Measurements from ENCODE around the gene HEATR3. TPM values are rescaled to one million over a fixed set of nuclear protein-coding genes. Genes with fewer than 3 reads are reported as not detected.

The HEATR3 gene
- total and polyA plus RNA-seq, 2 of the 8 experiments (the other 6 are each of a cell fraction or from before 2014, with no cell fraction given): 13.0 to 29.2 TPM

DNA sequence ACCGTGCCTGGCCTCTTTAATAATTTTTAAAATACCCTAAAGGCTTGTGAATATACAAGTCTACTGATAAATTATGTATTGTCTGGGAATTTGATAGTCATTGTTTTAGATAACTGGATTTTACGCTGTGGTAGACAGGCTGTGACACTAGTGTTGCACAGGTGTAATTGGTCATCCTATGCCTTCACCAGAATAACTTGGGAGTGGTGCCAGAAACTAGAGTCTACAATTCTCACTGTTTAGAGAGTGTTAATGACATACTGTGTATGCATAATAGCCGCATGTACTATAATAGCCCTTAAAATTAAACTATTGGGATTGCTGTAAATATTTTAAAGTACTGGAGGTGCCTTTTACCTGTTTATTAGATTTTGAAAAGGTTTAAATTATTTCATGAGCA lies 29.3 kb upstream of the HEATR3 start:
- Histone ChIP-seq H3K79me1 (ENCODE audit: low read depth, low read length) (no peaks in the 10 kb centered on the region), H4K8ac (ENCODE audit: extremely low read depth, insufficient read depth, low read length) (no peak overlapping the region), H3K56ac (replicated peaks; ENCODE audit: insufficient read length, low read depth, low read length) (no peak overlapping the region), H2BK5ac (ENCODE audit: low read depth, low read length) (no peak overlapping the region), H3K4me3 (ENCODE audit: extremely low read depth in 1 of 4, insufficient read depth in 2 of 4, low read depth in 3 of 4, low read length in 4 of 4) (no peak overlapping the region), H3K14ac (ENCODE audit: insufficient read length) (no peak overlapping the region), H3K79me2 (ENCODE audit: control insufficient read depth in 1 of 2, insufficient read depth in 2 of 2, low read length in 2 of 2) (no peaks in the 10 kb centered on the region), H3K4me1 (replicated peaks in 1 of 4; ENCODE audit: control insufficient read depth in 3 of 4, insufficient read depth in 4 of 4, low read length in 3 of 4) (no peaks in the 10 kb centered on the region), H2BK20ac (ENCODE audit: low read length) (no peak overlapping the region), H4K5ac (ENCODE audit: insufficient read length, low read depth, low read length) (no peak overlapping the region), H3K23ac (ENCODE audit: insufficient read length) (no peak overlapping the region), H4K20me1 (replicated peaks in 1 of 2; ENCODE audit: control insufficient read depth in 1 of 2, insufficient read depth in 2 of 2, low read length in 2 of 2) (peaks cover 0 to 5% of the 10 kb centered on the region in 2 experiments), H4K91ac (replicated peaks; ENCODE audit: insufficient read length, low read length) (no peak overlapping the region), H3K27me3 (replicated peaks in 1 of 4; ENCODE audit: control insufficient read depth in 3 of 4, extremely low read depth in 1 of 4, insufficient read depth in 3 of 4, low read length in 3 of 4) (no peaks in the 10 kb centered on the region), H3K4me2 (ENCODE audit: insufficient read depth in 1 of 2, low read depth in 2 of 2, low read length in 2 of 2) (no peak overlapping the region), H2BK15ac (ENCODE audit: low read length) (no peak overlapping the region), H2BK120ac (replicated peaks; ENCODE audit: low read depth, low read length) (no peak overlapping the region), H3K18ac (ENCODE audit: extremely low read depth, low read length) (no peak overlapping the region), H3K9ac (replicated peaks in 1 of 4; ENCODE audit: extremely low read depth in 1 of 4, low read depth in 3 of 4, low read length in 3 of 4) (no peak overlapping the region), H2AK5ac (ENCODE audit: low read depth, low read length) (no peak overlapping the region), H3K9me3 (ENCODE audit: insufficient read depth in 2 of 2, low read depth in 1 of 2, low read length in 1 of 2) (no peaks in the 10 kb centered on the region), H3K27ac (ENCODE audit: low read depth, low read length) (no peak overlapping the region), H3K4ac (replicated peaks; ENCODE audit: insufficient read length, low read depth, low read length) (no peak overlapping the region), H2AFZ (ENCODE audit: low read length) (no peak overlapping the region), H3K23me2 (ENCODE audit: low read depth, low read length) (no peaks in the 10 kb centered on the region), H3K36me3 (ENCODE audit: control insufficient read depth in 2 of 4, insufficient read depth in 4 of 4, low read length in 3 of 4) (peaks cover 0 to 28% (median 12%) of the 10 kb centered on the region in 4 experiments; a peak in 6 of 8 replicates), H2BK12ac (ENCODE audit: low read depth, low read length) (no peak overlapping the region)
- POLR2A ChIA-PET (ENCODE audit: partially characterized antibody): interaction anchor here (0.9 kb wide), 1 partner anchor 12 kb away, joined by 3 read pairs; the partner anchor contains the start of gene CNEP1R1
- CTCF ChIA-PET (ENCODE audit: partially characterized antibody): no interaction called here
- no peak for FAIRE-seq
- no peak for DNase-seq (ENCODE audit: low read depth in 1 of 2, low spot score in 2 of 2)
- WGBS, 2 experiments (ENCODE audit: extremely low coverage in 1 of 2, insufficient coverage in 1 of 2, insufficient read length in 1 of 2, insufficient replicate concordance in 2 of 2, low coverage in 1 of 2, low lambda C conversion rate in 2 of 2, missing lambda C conversion rate in 1 of 2): 97% methylated on average over 3 of the region's 3 CpGs; no CpG with 5 or more reads in 1 of the 2 experiments
- TF ChIP-seq PHF8 (conservative IDR thresholded peaks at IDR 0.05; ENCODE audit: low read depth, low read length) (no peak), SAP30 (IDR thresholded peaks at IDR 0.05; ENCODE audit: insufficient read depth, insufficient replicate concordance, low read length) (no peak), CEBPB (IDR thresholded peaks at IDR 0.05; ENCODE audit: low read depth, low read length) (no peak), BCL11A (IDR thresholded peaks at IDR 0.05; ENCODE audit: low read depth in 2 of 2, low read length in 2 of 2) (no peak), RFX5 (IDR thresholded peaks at IDR 0.05; ENCODE audit: borderline replicate concordance, low read depth, low read length) (no peak), HDAC6 (IDR thresholded peaks at IDR 0.05; ENCODE audit: low read depth, low read length) (no peak), TAF1 (IDR thresholded peaks at IDR 0.05; ENCODE audit: low read depth, low read length) (no peak), POU5F1 (IDR thresholded peaks at IDR 0.05; ENCODE audit: low read depth, low read length) (no peak), SP1 (IDR thresholded peaks at IDR 0.05; ENCODE audit: low read depth, low read length) (no peak), KDM5A (IDR thresholded peaks at IDR 0.05; ENCODE audit: low read length) (no peak), SP4 (IDR thresholded peaks at IDR 0.05; ENCODE audit: low read length) (no peak), RBBP5 (IDR thresholded peaks at IDR 0.05; ENCODE audit: borderline replicate concordance, low read depth, low read length) (no peak), JUN (IDR thresholded peaks at IDR 0.05; ENCODE audit: low read depth, low read length) (no peak)
- TF ChIP-seq, protein P1, sequence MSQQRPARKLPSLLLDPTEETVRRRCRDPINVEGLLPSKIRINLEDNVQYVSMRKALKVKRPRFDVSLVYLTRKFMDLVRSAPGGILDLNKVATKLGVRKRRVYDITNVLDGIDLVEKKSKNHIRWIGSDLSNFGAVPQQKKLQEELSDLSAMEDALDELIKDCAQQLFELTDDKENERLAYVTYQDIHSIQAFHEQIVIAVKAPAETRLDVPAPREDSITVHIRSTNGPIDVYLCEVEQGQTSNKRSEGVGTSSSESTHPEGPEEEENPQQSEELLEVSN (IDR thresholded peaks at IDR 0.05): no peak
- TF ChIP-seq, protein P2, sequence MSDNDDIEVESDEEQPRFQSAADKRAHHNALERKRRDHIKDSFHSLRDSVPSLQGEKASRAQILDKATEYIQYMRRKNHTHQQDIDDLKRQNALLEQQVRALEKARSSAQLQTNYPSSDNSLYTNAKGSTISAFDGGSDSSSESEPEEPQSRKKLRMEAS (IDR thresholded peaks at IDR 0.05): no peak
